Measurements from ENCODE around the gene VCL. TPM values are rescaled to one million over a fixed set of nuclear protein-coding genes. Genes with fewer than 3 reads are reported as not detected.
"Not testable (repeated sequence)": the region's sequence is repeated elsewhere in the genome, so short reads cannot be mapped to it uniquely, and the experiment has no call there.

The VCL gene
- total RNA-seq, 2 donors from 2014 or later: 97.2 to 285 TPM

DNA sequence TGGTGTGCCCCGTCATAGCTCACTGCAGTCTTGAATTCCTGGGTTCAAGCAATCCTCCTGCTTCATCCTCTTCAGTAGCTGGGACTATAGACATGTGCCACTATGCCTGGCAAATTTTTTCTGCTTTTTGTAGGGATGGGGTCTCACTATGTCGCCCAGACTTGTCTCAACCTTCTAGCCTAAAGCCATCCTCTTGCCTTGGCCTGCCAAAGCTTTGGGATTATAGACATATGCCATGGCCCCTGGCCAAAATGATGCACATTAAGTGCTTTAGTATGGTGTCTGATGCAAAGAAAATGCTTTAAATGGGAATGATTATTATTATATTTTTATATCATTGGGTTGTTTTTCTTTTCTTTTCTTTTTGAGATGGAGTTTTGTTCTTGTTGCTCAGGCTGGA is 33.2 kb upstream of the VCL start:
- Histone ChIP-seq H3K4me3 (no peak overlapping the region), H3K36me3 (no peaks in the 10 kb centered on the region), H3K27me3 (replicated peaks; ENCODE audit: insufficient read depth) (no peaks in the 10 kb centered on the region), H3K9me3 (no peaks in the 10 kb centered on the region), H3K4me1 (replicated peaks) (peaks cover 4% of the 10 kb centered on the region), H3K27ac (no peak overlapping the region)
- no peak for DNase-seq (ENCODE audit: low spot score)
- TF ChIP-seq POLR2AphosphoS5 (IDR thresholded peaks at IDR 0.05) (no peak), POLR2A (IDR thresholded peaks at IDR 0.05) (no peak)
- intact Hi-C loops (cut with DNase I): no loop called here
- WGBS: 94% methylated on average over 2 of the region's 2 CpGs

DNA sequence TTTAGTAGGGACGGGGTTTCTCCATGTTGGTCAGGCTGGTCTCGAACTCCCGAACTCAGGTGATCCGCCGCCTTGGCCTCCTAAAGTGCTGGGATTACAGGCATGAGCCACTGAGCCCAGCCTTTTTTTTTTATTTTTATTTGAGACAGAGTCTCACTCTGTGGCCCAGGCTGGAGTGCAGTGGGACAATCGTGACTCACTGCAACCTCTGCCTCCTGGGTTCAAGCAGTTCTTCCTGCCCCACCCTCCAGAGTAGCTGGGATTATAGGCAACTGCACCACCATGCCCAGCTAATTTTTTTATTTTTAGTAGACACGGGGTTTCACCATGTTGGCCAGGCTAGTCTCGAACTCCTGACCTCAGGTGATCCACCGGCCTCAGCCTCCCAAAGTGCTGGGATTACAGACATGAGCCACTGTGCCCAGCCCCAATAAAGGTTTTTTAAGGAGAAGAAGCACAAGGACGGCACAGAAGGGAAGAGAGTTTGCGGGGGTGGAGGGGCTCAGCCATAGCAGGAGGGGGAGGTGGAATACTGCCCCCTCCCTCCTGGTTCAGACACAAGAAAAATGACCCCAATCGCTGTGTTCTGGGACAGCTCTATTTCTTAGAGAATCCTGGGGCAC is 32.5 kb upstream of the VCL start:
- H3K27me3 ChIP-seq (replicated peaks; ENCODE audit: insufficient read depth); DNase-seq (ENCODE audit: low spot score); H3K36me3 ChIP-seq; H3K4me1 ChIP-seq (replicated peaks); H3K9me3 ChIP-seq; intact Hi-C loops (cut with DNase I); H3K4me3 ChIP-seq: not testable (repeated sequence)
- peak overlapping the region; percentile 73 to 81 for H3K27ac ChIP-seq
- WGBS: 80% methylated on average over 12 of the region's 12 CpGs

DNA sequence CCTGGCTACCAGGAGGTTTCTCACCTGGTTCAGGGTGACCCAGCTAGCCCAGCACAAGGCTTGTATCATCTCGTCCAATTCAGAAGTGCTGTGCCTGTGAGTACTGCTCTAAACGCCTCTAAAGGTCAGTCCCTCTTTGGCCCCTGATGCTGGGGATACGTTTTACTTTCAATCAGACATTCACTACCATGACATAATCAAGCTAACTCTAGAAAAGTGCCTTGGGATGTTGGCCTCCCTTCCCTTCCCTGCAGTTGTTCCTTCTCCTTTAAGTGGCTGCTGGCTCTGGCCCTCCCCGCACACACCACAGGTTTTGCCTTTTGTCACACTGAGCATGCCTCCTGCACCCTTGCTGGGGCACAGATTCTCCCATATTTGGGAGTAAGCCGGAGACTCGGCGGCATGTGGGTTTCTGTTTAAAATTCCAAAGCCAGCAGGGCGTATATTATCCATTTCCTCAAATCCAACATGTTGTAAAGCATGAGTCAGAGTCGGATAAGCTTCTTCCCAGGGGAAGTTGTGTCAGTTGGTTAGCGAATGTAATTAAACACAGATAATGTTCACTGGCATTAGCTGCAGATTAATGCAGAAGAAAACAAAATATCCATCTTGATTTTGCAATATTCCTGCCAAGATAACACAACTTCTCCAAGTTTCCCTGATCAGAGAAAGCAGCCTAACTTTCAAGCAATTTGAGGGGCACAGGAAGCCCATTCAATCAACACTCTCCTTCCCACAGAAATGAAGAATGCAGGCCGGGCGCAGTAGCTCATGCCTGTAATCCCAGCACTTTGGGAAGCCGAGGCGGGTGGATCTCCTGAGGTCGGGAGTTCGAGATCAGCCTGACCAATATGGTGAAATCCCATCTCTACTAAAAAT is 31.8 kb upstream of the VCL start:
- intact Hi-C loops (cut with DNase I): no loop called here
- H3K27ac ChIP-seq: peak overlapping the region; percentile 73 to 81
- no peaks in the 10 kb centered on the region for H3K9me3 ChIP-seq
- peak; percentile 91 for TF ChIP-seq POLR2AphosphoS5 (IDR thresholded peaks at IDR 0.05)
- TF ChIP-seq, protein P1, sequence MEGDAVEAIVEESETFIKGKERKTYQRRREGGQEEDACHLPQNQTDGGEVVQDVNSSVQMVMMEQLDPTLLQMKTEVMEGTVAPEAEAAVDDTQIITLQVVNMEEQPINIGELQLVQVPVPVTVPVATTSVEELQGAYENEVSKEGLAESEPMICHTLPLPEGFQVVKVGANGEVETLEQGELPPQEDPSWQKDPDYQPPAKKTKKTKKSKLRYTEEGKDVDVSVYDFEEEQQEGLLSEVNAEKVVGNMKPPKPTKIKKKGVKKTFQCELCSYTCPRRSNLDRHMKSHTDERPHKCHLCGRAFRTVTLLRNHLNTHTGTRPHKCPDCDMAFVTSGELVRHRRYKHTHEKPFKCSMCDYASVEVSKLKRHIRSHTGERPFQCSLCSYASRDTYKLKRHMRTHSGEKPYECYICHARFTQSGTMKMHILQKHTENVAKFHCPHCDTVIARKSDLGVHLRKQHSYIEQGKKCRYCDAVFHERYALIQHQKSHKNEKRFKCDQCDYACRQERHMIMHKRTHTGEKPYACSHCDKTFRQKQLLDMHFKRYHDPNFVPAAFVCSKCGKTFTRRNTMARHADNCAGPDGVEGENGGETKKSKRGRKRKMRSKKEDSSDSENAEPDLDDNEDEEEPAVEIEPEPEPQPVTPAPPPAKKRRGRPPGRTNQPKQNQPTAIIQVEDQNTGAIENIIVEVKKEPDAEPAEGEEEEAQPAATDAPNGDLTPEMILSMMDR (IDR thresholded peaks at IDR 0.05): no peak
- TF ChIP-seq POLR2A (IDR thresholded peaks at IDR 0.05): no peak
- peaks cover 4% of the 10 kb centered on the region for H3K4me1 ChIP-seq (replicated peaks)
- H3K27me3 ChIP-seq (replicated peaks; ENCODE audit: insufficient read depth): no peaks in the 10 kb centered on the region
- no peaks in the 10 kb centered on the region for H3K36me3 ChIP-seq
- 27% methylated on average over 16 of the region's 16 CpGs for WGBS
- peak; percentile 60 for DNase-seq (ENCODE audit: low spot score)
- H3K4me3 ChIP-seq: no peak overlapping the region

DNA sequence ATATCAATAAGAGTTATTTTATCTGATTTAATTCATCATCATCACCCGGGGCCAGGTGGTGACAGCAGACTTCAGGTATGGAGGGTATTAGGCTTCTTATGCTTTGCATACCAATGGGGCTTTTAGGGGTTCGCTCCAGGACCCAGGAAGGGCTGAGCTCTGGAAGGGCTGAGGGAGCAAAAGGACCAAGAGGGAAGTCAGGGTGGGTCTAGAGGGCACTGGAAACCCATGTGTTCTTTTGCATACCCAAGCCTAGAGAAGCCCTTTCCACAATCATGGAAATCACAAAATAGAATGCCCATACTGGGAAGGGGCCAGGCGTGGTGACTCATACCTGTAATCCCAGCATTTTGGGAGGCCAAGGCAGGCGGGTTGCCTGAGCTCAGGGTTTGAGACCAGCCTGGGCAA is 30.9 kb upstream of the VCL start:
- intact Hi-C loops (cut with DNase I): no loop called here
- TF ChIP-seq POLR2A (IDR thresholded peaks at IDR 0.05) (no peak), POLR2AphosphoS5 (IDR thresholded peaks at IDR 0.05) (no peak)
- TF ChIP-seq, protein P1 (IDR thresholded peaks at IDR 0.05): no peak
- DNase-seq (ENCODE audit: low spot score): no peak

DNA sequence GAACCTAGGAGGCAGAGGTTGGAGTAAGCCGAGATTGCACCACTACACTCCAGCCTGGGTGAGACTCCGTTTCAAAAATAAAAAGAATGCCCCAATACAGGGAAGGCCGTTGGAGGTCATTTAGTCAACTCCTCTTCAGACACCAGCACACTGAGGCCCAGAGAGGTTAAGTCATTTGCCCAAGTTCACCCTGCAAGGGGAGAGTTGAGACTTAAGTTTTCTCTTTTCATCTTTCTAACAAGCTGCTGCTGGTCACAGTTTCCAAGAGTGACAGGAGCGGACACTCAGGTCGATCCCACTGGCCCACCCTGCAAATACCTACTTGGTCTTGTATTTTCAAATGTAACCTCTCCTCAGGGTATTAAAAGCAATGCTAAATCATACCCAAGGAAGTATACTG is 30.4 kb upstream of the VCL start:
- intact Hi-C loops (cut with DNase I): no loop called here
- Histone ChIP-seq H3K36me3 (no peaks in the 10 kb centered on the region), H3K4me3 (no peak overlapping the region), H3K4me1 (replicated peaks) (peaks cover 4% of the 10 kb centered on the region), H3K9me3 (no peaks in the 10 kb centered on the region), H3K27me3 (replicated peaks; ENCODE audit: insufficient read depth) (no peaks in the 10 kb centered on the region), H3K27ac (peak overlapping the region; percentile 1 to 73)
- 89% methylated on average over 5 of the region's 5 CpGs for WGBS
- no peak for TF ChIP-seq POLR2A (IDR thresholded peaks at IDR 0.05)
- TF ChIP-seq POLR2AphosphoS5 (IDR thresholded peaks at IDR 0.05): no peak
- TF ChIP-seq, protein P1 (IDR thresholded peaks at IDR 0.05): no peak
- no peak for DNase-seq (ENCODE audit: low spot score)

More for the DNA sequence above, 30.9 kb upstream of the VCL start:
- Histone ChIP-seq H3K36me3 (no peaks in the 10 kb centered on the region), H3K27me3 (replicated peaks; ENCODE audit: insufficient read depth) (no peaks in the 10 kb centered on the region), H3K27ac (peak overlapping the region; percentile 73 to 81), H3K9me3 (no peaks in the 10 kb centered on the region), H3K4me1 (replicated peaks) (peaks cover 4% of the 10 kb centered on the region), H3K4me3 (no peak overlapping the region)
- 77% methylated on average over 4 of the region's 4 CpGs for WGBS
